HCT116 (cell line): ENCODE measurements around the gene PCTP. TPM values are rescaled to one million over a fixed set of nuclear protein-coding genes. Genes with fewer than 3 reads are reported as not detected.

Experiments
- ATAC-seq: fragments of 200-7000 bp; cut with Tn5 transposase; 2 replicates; pipeline ENCODE4 v1.9.1; 2020; ENCODE audit warnings: mild to moderate bottlenecking, moderate library complexity
- BruUV-seq: library from RNA; stranded (reverse); fragments of 400-500 nt; replicated peaks from 2 replicates; lab custom pipeline; 2021; lab: Mats Ljungman, UMichigan
- CTCF ChIA-PET: fragments of 300-600 bp; sonication (Branson Sonifier 250); formaldehyde crosslinking; loops from one replicate; lab custom pipeline; 2021; ENCODE audit warnings: antibody characterized with exemption; lab: Charles Lee
- POLR2A ChIA-PET: fragments of 300-600, 350-600 bp; sonication (Branson Sonifier 250); formaldehyde crosslinking; loops from one replicate; lab custom pipeline; 2021; ENCODE audit warnings: antibody characterized with exemption; lab: Charles Lee
- RAD21 ChIA-PET, 2 experiments: fragments of 300-600 bp; sonication (Branson Sonifier 250); formaldehyde crosslinking; loops; one replicate each; lab custom pipeline; 2023; ENCODE audit warnings: low total read pairs in 2 of 2; ENCODE audit not compliant: uncharacterized antibody in 2 of 2, unreplicated experiment in 2 of 2, low non-redundant PET in 1 of 2; lab: Charles Lee
- DNase-seq: peaks from one replicate; pipeline ENCODE4 v3.0.0-alpha.2; 2010; ENCODE audit warnings: low read depth, low spot score
- H2AFZ ChIP-seq: fragments of 200-600 bp; shearing (Covaris generic), sonication (generic); 2 replicates; pipeline ENCODE4 v1.6.1; 2017; ENCODE audit warnings: low read depth, mixed run types, mixed read lengths, antibody characterized with exemption, low read length; ENCODE audit not compliant: poor library complexity, severe bottlenecking
- H3K27ac ChIP-seq: 2 replicates; pipeline ENCODE4 v1.5.1; 2012; ENCODE audit warnings: low read depth, low read length
- H3K27me3 ChIP-seq: fragments of 200-600 bp; sonication (generic); 2 replicates; pipeline ENCODE4 v1.6.1; 2016; ENCODE audit warnings: mixed run types, low read length, mixed read lengths; ENCODE audit not compliant: insufficient read depth
- H3K36me3 ChIP-seq, 2 experiments: fragments of 200-500 bp in 1 of 2; fragments of 200-600 bp in 1 of 2; sonication (Bioruptor generic) in 1 of 2; sonication (generic) in 1 of 2; 2 replicates each; pipeline versions ENCODE4 v1.5.1 to v1.6.1; 2014 to 2016; ENCODE audit warnings: low read length in 2 of 2, inconsistent platforms in 1 of 2, mixed read lengths in 1 of 2, mixed run types in 1 of 2; ENCODE audit not compliant: insufficient read depth in 2 of 2, control insufficient read depth in 1 of 2
- H3K4me1 ChIP-seq, 2 experiments: fragments of 200-600 bp in 1 of 2; sonication (generic) in 1 of 2; 2 replicates each; pipeline versions ENCODE4 v1.5.1 to v1.6.1; 2012 to 2017; ENCODE audit warnings: low read length in 2 of 2, inconsistent platforms in 1 of 2, mild to moderate bottlenecking in 1 of 2, mixed read lengths in 1 of 2, mixed run types in 1 of 2, moderate library complexity in 1 of 2; ENCODE audit not compliant: insufficient read depth in 2 of 2, control insufficient read depth in 1 of 2
- H3K4me2 ChIP-seq: fragments of 200-600 bp; sonication (generic); 2 replicates; pipeline ENCODE4 v1.6.1; 2017; ENCODE audit warnings: mixed run types, low read length, mixed read lengths
- H3K4me3 ChIP-seq, 2 experiments: fragments of 200-600 bp in 1 of 2; sonication (generic) in 1 of 2; replicated peaks in 1 of 2; 2 replicates each; pipeline ENCODE4 v1.5.1; 2011 to 2016; ENCODE audit warnings: low read length in 2 of 2, control low read depth in 1 of 2, low read depth in 1 of 2, mild to moderate bottlenecking in 1 of 2, mixed read lengths in 1 of 2, mixed run types in 1 of 2
- H3K79me2 ChIP-seq: fragments of 200-600 bp; sonication (generic); 2 replicates; pipeline ENCODE4 v1.6.1; 2017; ENCODE audit warnings: mild to moderate bottlenecking, mixed run types, low read length, moderate library complexity, mixed read lengths; ENCODE audit not compliant: insufficient read depth
- H3K9ac ChIP-seq: fragments of 200-600 bp; sonication (generic); 2 replicates; pipeline ENCODE4 v1.6.1; 2016; ENCODE audit warnings: low read length, mixed read lengths
- H3K9me2 ChIP-seq: fragments of 200-600 bp; sonication (generic), shearing (Covaris generic); 2 replicates; pipeline ENCODE4 v1.6.1; 2017; ENCODE audit warnings: mixed run types, mild to moderate bottlenecking, moderate library complexity; ENCODE audit not compliant: insufficient read depth
- H3K9me3 ChIP-seq, 2 experiments: fragments of 200-500 bp in 1 of 2; fragments of 200-600 bp in 1 of 2; sonication (Bioruptor generic) in 1 of 2; sonication (generic) in 1 of 2; 2 replicates each; pipeline ENCODE4 v1.6.1; 2014 to 2017; ENCODE audit warnings: low read length in 2 of 2, mixed read lengths in 2 of 2, inconsistent platforms in 1 of 2, low read depth in 1 of 2, mild to moderate bottlenecking in 1 of 2, mixed run types in 1 of 2, moderate library complexity in 1 of 2; ENCODE audit not compliant: control insufficient read depth in 1 of 2, insufficient read depth in 1 of 2
- H4K20me1 ChIP-seq: fragments of 200-600 bp; sonication (generic), shearing (Covaris generic); 2 replicates; pipeline ENCODE4 v1.6.1; 2017; ENCODE audit warnings: mixed run types, mild to moderate bottlenecking, moderate library complexity; ENCODE audit not compliant: insufficient read depth
- CBX3 ChIP-seq: IDR thresholded peaks from 2 replicates; pipeline ENCODE4 v1.6.1; 2012; ENCODE audit warnings: low read depth
- EGR1 ChIP-seq: IDR thresholded peaks from 2 replicates; pipeline ENCODE4 v1.6.1; 2012; ENCODE audit warnings: low read depth
- ELF1 ChIP-seq: IDR thresholded peaks from 2 replicates; pipeline ENCODE4 v1.6.1; 2012; ENCODE audit warnings: low read depth, borderline replicate concordance
- EZH2 ChIP-seq: fragments of 200-600 bp; sonication (generic); IDR thresholded peaks from 2 replicates; pipeline ENCODE4 v1.6.1; 2017; ENCODE audit warnings: antibody characterized with exemption, mixed run types
- TCF7L2 ChIP-seq: IDR thresholded peaks from 2 replicates; pipeline ENCODE4 v1.7.0; 2011; ENCODE audit warnings: borderline replicate concordance, inconsistent platforms; ENCODE audit not compliant: insufficient read depth, insufficient read length; ENCODE audit errors: extremely low read depth
- intact Hi-C: fragments of 100-400 bp; cut with micrococcal nuclease; formaldehyde crosslinking; loops from 2 replicates; pipeline ENCODE4 v1.10.0; 2022
- total RNA-seq: library from RNA; stranded (reverse); gene quantifications from one replicate; pipeline ENCODE4 v1.2.1, GENCODE V29; 2021; ENCODE audit not compliant: unreplicated experiment
- TF ChIP-seq, protein P1 (sequence below): IDR thresholded peaks from 2 replicates; pipeline ENCODE4 v1.6.1; 2012
- TF ChIP-seq, protein P2 (sequence below): IDR thresholded peaks from 2 replicates; pipeline ENCODE4 v1.6.1; 2012; ENCODE audit warnings: low read depth

Gene PCTP
- total RNA-seq, 1 experiment from 2014 or later: 16.3 TPM

DNA sequence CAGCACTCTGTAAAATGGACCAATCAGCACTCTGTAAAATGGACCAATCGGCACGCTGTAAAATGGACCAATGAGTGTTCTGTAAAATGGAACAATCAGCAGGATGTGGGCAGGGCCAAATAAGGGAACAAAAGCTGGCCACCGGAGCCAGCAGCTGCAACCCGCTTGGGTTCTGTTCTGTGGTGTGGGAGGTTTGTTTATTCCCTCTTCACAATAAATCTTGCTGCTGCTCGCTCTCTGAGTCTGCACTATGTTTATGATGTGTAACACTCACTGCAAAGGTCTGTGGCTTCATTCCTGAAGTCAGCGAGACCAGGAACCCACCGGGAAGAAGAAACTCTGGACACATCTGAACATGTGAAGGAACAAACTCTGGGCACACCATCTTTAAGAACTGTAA, 48.7 kb upstream of the PCTP start:
- intact Hi-C loops: no loop called here
- ATAC-seq: no peak
- RAD21 ChIA-PET: no interaction called here
- Histone ChIP-seq H3K36me3 (no peaks in the 10 kb centered on the region), H3K4me2 (no peak overlapping the region), H2AFZ (no peak overlapping the region), H3K27ac (no peak overlapping the region), H4K20me1 (no peaks in the 10 kb centered on the region), H3K9me3 (no peaks in the 10 kb centered on the region), H3K4me1 (peaks cover 2 to 4% of the 10 kb centered on the region in 2 experiments; a peak in 1 of 4 replicates), H3K4me3 (no peak overlapping the region), H3K27me3 (peaks cover 48% of the 10 kb centered on the region), H3K9me2 (no peaks in the 10 kb centered on the region), H3K79me2 (no peaks in the 10 kb centered on the region), H3K9ac (no peak overlapping the region)
- no TSS peak for BruUV-seq
- CTCF ChIA-PET: no interaction called here
- TF ChIP-seq CBX3: no peak
- TF ChIP-seq ELF1: no peak
- no peak for TF ChIP-seq EZH2
- TF ChIP-seq TCF7L2: no peak
- TF ChIP-seq, protein P1, sequence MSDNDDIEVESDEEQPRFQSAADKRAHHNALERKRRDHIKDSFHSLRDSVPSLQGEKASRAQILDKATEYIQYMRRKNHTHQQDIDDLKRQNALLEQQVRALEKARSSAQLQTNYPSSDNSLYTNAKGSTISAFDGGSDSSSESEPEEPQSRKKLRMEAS: no peak
- TF ChIP-seq, protein P2, sequence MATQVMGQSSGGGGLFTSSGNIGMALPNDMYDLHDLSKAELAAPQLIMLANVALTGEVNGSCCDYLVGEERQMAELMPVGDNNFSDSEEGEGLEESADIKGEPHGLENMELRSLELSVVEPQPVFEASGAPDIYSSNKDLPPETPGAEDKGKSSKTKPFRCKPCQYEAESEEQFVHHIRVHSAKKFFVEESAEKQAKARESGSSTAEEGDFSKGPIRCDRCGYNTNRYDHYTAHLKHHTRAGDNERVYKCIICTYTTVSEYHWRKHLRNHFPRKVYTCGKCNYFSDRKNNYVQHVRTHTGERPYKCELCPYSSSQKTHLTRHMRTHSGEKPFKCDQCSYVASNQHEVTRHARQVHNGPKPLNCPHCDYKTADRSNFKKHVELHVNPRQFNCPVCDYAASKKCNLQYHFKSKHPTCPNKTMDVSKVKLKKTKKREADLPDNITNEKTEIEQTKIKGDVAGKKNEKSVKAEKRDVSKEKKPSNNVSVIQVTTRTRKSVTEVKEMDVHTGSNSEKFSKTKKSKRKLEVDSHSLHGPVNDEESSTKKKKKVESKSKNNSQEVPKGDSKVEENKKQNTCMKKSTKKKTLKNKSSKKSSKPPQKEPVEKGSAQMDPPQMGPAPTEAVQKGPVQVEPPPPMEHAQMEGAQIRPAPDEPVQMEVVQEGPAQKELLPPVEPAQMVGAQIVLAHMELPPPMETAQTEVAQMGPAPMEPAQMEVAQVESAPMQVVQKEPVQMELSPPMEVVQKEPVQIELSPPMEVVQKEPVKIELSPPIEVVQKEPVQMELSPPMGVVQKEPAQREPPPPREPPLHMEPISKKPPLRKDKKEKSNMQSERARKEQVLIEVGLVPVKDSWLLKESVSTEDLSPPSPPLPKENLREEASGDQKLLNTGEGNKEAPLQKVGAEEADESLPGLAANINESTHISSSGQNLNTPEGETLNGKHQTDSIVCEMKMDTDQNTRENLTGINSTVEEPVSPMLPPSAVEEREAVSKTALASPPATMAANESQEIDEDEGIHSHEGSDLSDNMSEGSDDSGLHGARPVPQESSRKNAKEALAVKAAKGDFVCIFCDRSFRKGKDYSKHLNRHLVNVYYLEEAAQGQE: no peak
- no peak for TF ChIP-seq EGR1
- POLR2A ChIA-PET: no interaction called here
- no peak for DNase-seq
